HCT116 (cell line): ENCODE results near the gene RBPMS2. TPM values are rescaled to one million over a fixed set of nuclear protein-coding genes. Genes with fewer than 3 reads are reported as not detected.

ENCODE experiments used
- ATAC-seq: fragments of 200-7000 bp; cut with Tn5 transposase; 2 replicates; pipeline ENCODE4 v1.9.1; 2020; ENCODE audit warnings: mild to moderate bottlenecking, moderate library complexity
- BruUV-seq: library from RNA; stranded (reverse); fragments of 400-500 nt; replicated peaks from 2 replicates; lab custom pipeline; 2021; lab: Mats Ljungman, UMichigan
- CTCF ChIA-PET: fragments of 300-600 bp; sonication (Branson Sonifier 250); formaldehyde crosslinking; loops from one replicate; lab custom pipeline; 2021; ENCODE audit warnings: antibody characterized with exemption; lab: Charles Lee
- POLR2A ChIA-PET: fragments of 300-600, 350-600 bp; sonication (Branson Sonifier 250); formaldehyde crosslinking; loops from one replicate; lab custom pipeline; 2021; ENCODE audit warnings: antibody characterized with exemption; lab: Charles Lee
- RAD21 ChIA-PET, 2 experiments: fragments of 300-600 bp; sonication (Branson Sonifier 250); formaldehyde crosslinking; loops; one replicate each; lab custom pipeline; 2023; ENCODE audit warnings: low total read pairs in 2 of 2; ENCODE audit not compliant: uncharacterized antibody in 2 of 2, unreplicated experiment in 2 of 2, low non-redundant PET in 1 of 2; lab: Charles Lee
- DNase-seq: peaks from one replicate; pipeline ENCODE4 v3.0.0-alpha.2; 2010; ENCODE audit warnings: low read depth, low spot score
- H2AFZ ChIP-seq: fragments of 200-600 bp; shearing (Covaris generic), sonication (generic); 2 replicates; pipeline ENCODE4 v1.6.1; 2017; ENCODE audit warnings: low read depth, mixed run types, mixed read lengths, antibody characterized with exemption, low read length; ENCODE audit not compliant: poor library complexity, severe bottlenecking
- H3K27ac ChIP-seq: 2 replicates; pipeline ENCODE4 v1.5.1; 2012; ENCODE audit warnings: low read depth, low read length
- H3K27me3 ChIP-seq: fragments of 200-600 bp; sonication (generic); 2 replicates; pipeline ENCODE4 v1.6.1; 2016; ENCODE audit warnings: mixed run types, low read length, mixed read lengths; ENCODE audit not compliant: insufficient read depth
- H3K36me3 ChIP-seq, 2 experiments: fragments of 200-500 bp in 1 of 2; fragments of 200-600 bp in 1 of 2; sonication (Bioruptor generic) in 1 of 2; sonication (generic) in 1 of 2; 2 replicates each; pipeline versions ENCODE4 v1.5.1 to v1.6.1; 2014 to 2016; ENCODE audit warnings: low read length in 2 of 2, inconsistent platforms in 1 of 2, mixed read lengths in 1 of 2, mixed run types in 1 of 2; ENCODE audit not compliant: insufficient read depth in 2 of 2, control insufficient read depth in 1 of 2
- H3K4me1 ChIP-seq, 2 experiments: fragments of 200-600 bp in 1 of 2; sonication (generic) in 1 of 2; 2 replicates each; pipeline versions ENCODE4 v1.5.1 to v1.6.1; 2012 to 2017; ENCODE audit warnings: low read length in 2 of 2, inconsistent platforms in 1 of 2, mild to moderate bottlenecking in 1 of 2, mixed read lengths in 1 of 2, mixed run types in 1 of 2, moderate library complexity in 1 of 2; ENCODE audit not compliant: insufficient read depth in 2 of 2, control insufficient read depth in 1 of 2
- H3K4me2 ChIP-seq: fragments of 200-600 bp; sonication (generic); 2 replicates; pipeline ENCODE4 v1.6.1; 2017; ENCODE audit warnings: mixed run types, low read length, mixed read lengths
- H3K4me3 ChIP-seq, 2 experiments: fragments of 200-600 bp in 1 of 2; sonication (generic) in 1 of 2; replicated peaks in 1 of 2; 2 replicates each; pipeline ENCODE4 v1.5.1; 2011 to 2016; ENCODE audit warnings: low read length in 2 of 2, control low read depth in 1 of 2, low read depth in 1 of 2, mild to moderate bottlenecking in 1 of 2, mixed read lengths in 1 of 2, mixed run types in 1 of 2
- H3K79me2 ChIP-seq: fragments of 200-600 bp; sonication (generic); 2 replicates; pipeline ENCODE4 v1.6.1; 2017; ENCODE audit warnings: mild to moderate bottlenecking, mixed run types, low read length, moderate library complexity, mixed read lengths; ENCODE audit not compliant: insufficient read depth
- H3K9ac ChIP-seq: fragments of 200-600 bp; sonication (generic); 2 replicates; pipeline ENCODE4 v1.6.1; 2016; ENCODE audit warnings: low read length, mixed read lengths
- H3K9me2 ChIP-seq: fragments of 200-600 bp; sonication (generic), shearing (Covaris generic); 2 replicates; pipeline ENCODE4 v1.6.1; 2017; ENCODE audit warnings: mixed run types, mild to moderate bottlenecking, moderate library complexity; ENCODE audit not compliant: insufficient read depth
- H3K9me3 ChIP-seq, 2 experiments: fragments of 200-500 bp in 1 of 2; fragments of 200-600 bp in 1 of 2; sonication (Bioruptor generic) in 1 of 2; sonication (generic) in 1 of 2; 2 replicates each; pipeline ENCODE4 v1.6.1; 2014 to 2017; ENCODE audit warnings: low read length in 2 of 2, mixed read lengths in 2 of 2, inconsistent platforms in 1 of 2, low read depth in 1 of 2, mild to moderate bottlenecking in 1 of 2, mixed run types in 1 of 2, moderate library complexity in 1 of 2; ENCODE audit not compliant: control insufficient read depth in 1 of 2, insufficient read depth in 1 of 2
- H4K20me1 ChIP-seq: fragments of 200-600 bp; sonication (generic), shearing (Covaris generic); 2 replicates; pipeline ENCODE4 v1.6.1; 2017; ENCODE audit warnings: mixed run types, mild to moderate bottlenecking, moderate library complexity; ENCODE audit not compliant: insufficient read depth
- CEBPB ChIP-seq: IDR thresholded peaks from 2 replicates; pipeline ENCODE4 v1.6.1; 2012; ENCODE audit warnings: low read depth
- ELF1 ChIP-seq: IDR thresholded peaks from 2 replicates; pipeline ENCODE4 v1.6.1; 2012; ENCODE audit warnings: low read depth, borderline replicate concordance
- EZH2 ChIP-seq: fragments of 200-600 bp; sonication (generic); IDR thresholded peaks from 2 replicates; pipeline ENCODE4 v1.6.1; 2017; ENCODE audit warnings: antibody characterized with exemption, mixed run types
- FOSL1 ChIP-seq: IDR thresholded peaks from 2 replicates; pipeline ENCODE4 v1.6.1; 2012; ENCODE audit warnings: low read depth
- POLR2AphosphoS5 ChIP-seq: IDR thresholded peaks from 2 replicates; pipeline ENCODE4 v1.6.1; 2011; ENCODE audit warnings: mild to moderate bottlenecking, low read depth, low read length, moderate library complexity
- RAD21 ChIP-seq: IDR thresholded peaks from 2 replicates; pipeline ENCODE4 v1.6.1; 2012; ENCODE audit warnings: low read depth, mild to moderate bottlenecking
- REST ChIP-seq: IDR thresholded peaks from 2 replicates; pipeline ENCODE4 v1.6.1; 2012; ENCODE audit warnings: low read depth
- SIN3A ChIP-seq: IDR thresholded peaks from 2 replicates; pipeline ENCODE4 v1.6.1; 2012; ENCODE audit warnings: low read depth
- SP1 ChIP-seq: IDR thresholded peaks from 2 replicates; pipeline ENCODE4 v1.6.1; 2012; ENCODE audit warnings: low read depth
- SRF ChIP-seq: IDR thresholded peaks from 2 replicates; pipeline ENCODE4 v1.6.1; 2012; ENCODE audit warnings: low read depth
- TCF7L2 ChIP-seq: IDR thresholded peaks from 2 replicates; pipeline ENCODE4 v1.7.0; 2011; ENCODE audit warnings: borderline replicate concordance, inconsistent platforms; ENCODE audit not compliant: insufficient read depth, insufficient read length; ENCODE audit errors: extremely low read depth
- YY1 ChIP-seq: IDR thresholded peaks from 2 replicates; pipeline ENCODE4 v1.6.1; 2011; ENCODE audit warnings: low read length, low read depth, moderate library complexity, mild to moderate bottlenecking; ENCODE audit not compliant: insufficient replicate concordance; ENCODE audit errors: extremely low read depth
- ZFX ChIP-seq: fragments of 450-650 bp; IDR thresholded peaks from 2 replicates; pipeline ENCODE4 v1.6.1; 2017
- ZNF274 ChIP-seq: fragments of 200-500 bp; sonication (Bioruptor generic); IDR thresholded peaks from 2 replicates; pipeline ENCODE4 v1.6.1; 2014; ENCODE audit warnings: mild to moderate bottlenecking, low read depth, low read length, inconsistent platforms
- intact Hi-C: fragments of 100-400 bp; cut with micrococcal nuclease; formaldehyde crosslinking; loops from 2 replicates; pipeline ENCODE4 v1.10.0; 2022
- total RNA-seq: library from RNA; stranded (reverse); gene quantifications from one replicate; pipeline ENCODE4 v1.2.1, GENCODE V29; 2021; ENCODE audit not compliant: unreplicated experiment
- TF ChIP-seq, protein P1 (sequence below): IDR thresholded peaks from 2 replicates; pipeline ENCODE4 v1.6.1; 2012

The RBPMS2 gene
- total RNA-seq, 1 experiment from 2014 or later, result 11.6 TPM

DNA sequence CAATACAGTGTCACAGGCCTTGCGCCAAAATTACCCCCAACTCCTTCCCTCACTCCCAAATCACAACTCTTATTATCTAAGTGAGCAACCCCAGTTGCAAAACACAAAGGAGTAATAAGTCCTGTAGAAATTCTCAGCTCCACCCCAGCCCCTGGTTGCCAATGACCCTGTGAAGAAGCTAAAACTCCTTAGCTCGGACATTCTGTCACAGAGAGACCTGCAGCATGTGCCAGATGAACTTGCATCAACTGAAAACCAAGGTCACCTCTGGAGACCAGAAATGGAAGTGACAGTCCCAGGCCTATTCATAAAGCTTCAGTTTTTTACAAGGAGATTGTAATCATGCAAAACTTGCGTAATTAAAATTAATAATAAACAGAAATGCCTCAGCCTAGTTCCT is 55.2 kb downstream of the RBPMS2 start:
- TF ChIP-seq CEBPB (no peak), ZNF274 (no peak), ELF1 (no peak), FOSL1 (no peak), ZFX (no peak), TCF7L2 (no peak), SP1 (no peak), SRF (no peak), SIN3A (no peak), REST (no peak), EZH2 (no peak), RAD21 (no peak), YY1 (no peak), POLR2AphosphoS5 (no peak)
- TF ChIP-seq, protein P1, sequence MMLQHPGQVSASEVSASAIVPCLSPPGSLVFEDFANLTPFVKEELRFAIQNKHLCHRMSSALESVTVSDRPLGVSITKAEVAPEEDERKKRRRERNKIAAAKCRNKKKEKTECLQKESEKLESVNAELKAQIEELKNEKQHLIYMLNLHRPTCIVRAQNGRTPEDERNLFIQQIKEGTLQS, result no peak
- Histone ChIP-seq H3K9me2 (no peaks in the 10 kb centered on the region), H3K36me3 (no peaks in the 10 kb centered on the region), H2AFZ (no peak overlapping the region), H3K4me2 (no peak overlapping the region), H3K27me3 (no peaks in the 10 kb centered on the region), H3K9me3 (no peaks in the 10 kb centered on the region), H3K4me3 (no peak overlapping the region), H3K4me1 (no peaks in the 10 kb centered on the region), H4K20me1 (no peaks in the 10 kb centered on the region), H3K9ac (no peak overlapping the region), H3K79me2 (no peaks in the 10 kb centered on the region), H3K27ac (no peak overlapping the region)
- no peak for ATAC-seq
- intact Hi-C loops, result no loop called here
- DNase-seq, result no peak
- no TSS peak for BruUV-seq
- POLR2A ChIA-PET, result no interaction called here
- CTCF ChIA-PET, result interaction anchor here (1.1 kb wide), 1 partner anchor 8 kb away, joined by 3 read pairs; no protein-coding TSS in a partner anchor
- RAD21 ChIA-PET, result no interaction called here
